GM12878 (cell line): ENCODE measurements around the gene DPP6. TPM values are rescaled to one million over a fixed set of nuclear protein-coding genes. Genes with fewer than 3 reads are reported as not detected.
A peak's percentile ranks its signal among the peaks of the same experiment; 100 is the strongest.

Experiments
- ATAC-seq: fragments of 200-7000 bp; cut with Tn5 transposase; 3 replicates; pipeline ENCODE4 v1.9.1; 2020; ENCODE audit warnings: mild to moderate bottlenecking, moderate library complexity
- BruUV-seq: library from RNA; stranded (reverse); fragments of 400-500 nt; replicated peaks from 2 replicates; lab custom pipeline; 2021; lab: Mats Ljungman, UMichigan
- CTCF ChIA-PET: fragments of 300-600 bp; sonication (Branson Sonifier 250); formaldehyde crosslinking; extraction: SDS; loops from one replicate; lab custom pipeline; 2021; ENCODE audit warnings: inconsistent platforms; lab: Yijun Ruan, JAX
- POLR2A ChIA-PET: fragments of 350-600 bp; formaldehyde crosslinking; extraction: SDS; loops from one replicate; lab custom pipeline; 2021; ENCODE audit warnings: inconsistent platforms; lab: Charles Lee
- RAD21 ChIA-PET: fragments of 300-600 bp; sonication (Branson Sonifier 250); formaldehyde crosslinking; loops from one replicate; lab custom pipeline; 2023; ENCODE audit warnings: antibody characterized with exemption; ENCODE audit not compliant: unreplicated experiment; lab: Charles Lee
- SMC1A ChIA-PET: fragments of 300-600 bp; sonication (Branson Sonifier 250); formaldehyde crosslinking; loops from one replicate; lab custom pipeline; 2023; ENCODE audit not compliant: unreplicated experiment, uncharacterized antibody; lab: Charles Lee
- DNase-seq: peaks from one replicate; pipeline ENCODE4 v3.0.0-alpha.2; 2011; ENCODE audit warnings: low read depth, low spot score
- FAIRE-seq: peaks from 3 replicates; lab custom pipeline; 2011; peaks lifted over from hg19 to GRCh38; lab: Jason Lieb, UNC
- H2AFZ ChIP-seq: 2 replicates; pipeline ENCODE4 v1.6.0; 2011; ENCODE audit warnings: low read depth, low read length, control low read depth; ENCODE audit not compliant: control insufficient read depth
- H3K27ac ChIP-seq: 2 replicates; pipeline ENCODE4 v1.5.1; 2011; ENCODE audit warnings: control low read depth; ENCODE audit not compliant: control insufficient read depth, insufficient read depth
- H3K27me3 ChIP-seq, 2 experiments: replicated peaks in 1 of 2; 2 replicates each; pipeline versions ENCODE4 v1.6.0 to v1.6.1; 2011; ENCODE audit warnings: low read length in 1 of 2; ENCODE audit not compliant: control insufficient read depth in 2 of 2, insufficient read depth in 2 of 2
- H3K36me3 ChIP-seq, 2 experiments: 2 replicates each; pipeline ENCODE4 v1.5.1; 2011; ENCODE audit warnings: low read length in 1 of 2; ENCODE audit not compliant: control insufficient read depth in 2 of 2, insufficient read depth in 2 of 2
- H3K4me1 ChIP-seq: 2 replicates; pipeline ENCODE4 v1.6.1; 2011; ENCODE audit warnings: mild to moderate bottlenecking, low read length, moderate library complexity, mixed read lengths; ENCODE audit not compliant: control insufficient read depth, insufficient read depth
- H3K4me2 ChIP-seq: 2 replicates; pipeline ENCODE4 v1.6.0; 2011; ENCODE audit warnings: control low read depth; ENCODE audit not compliant: control insufficient read depth, insufficient read depth
- H3K4me3 ChIP-seq: fragments of 200-600 bp; sonication (generic); 2 replicates; pipeline ENCODE4 v1.5.1; 2016
- H3K79me2 ChIP-seq: 2 replicates; pipeline ENCODE4 v1.6.0; 2011; ENCODE audit warnings: low read length; ENCODE audit not compliant: control insufficient read depth, insufficient read depth
- H3K9ac ChIP-seq: 2 replicates; pipeline ENCODE4 v1.8.0; 2011; ENCODE audit warnings: low read length, control low read depth, mixed read lengths; ENCODE audit not compliant: control insufficient read depth, insufficient read depth
- H3K9me3 ChIP-seq: replicated peaks from 3 replicates; pipeline ENCODE4 v1.5.1; 2011; ENCODE audit warnings: mild to moderate bottlenecking, low read length; ENCODE audit not compliant: control insufficient read depth, insufficient read depth
- H4K20me1 ChIP-seq: 2 replicates; pipeline ENCODE4 v1.6.0; 2011; ENCODE audit not compliant: control insufficient read depth, insufficient read depth
- JUNB ChIP-seq: IDR thresholded peaks from 2 replicates; pipeline ENCODE4 v1.6.1; 2016; ENCODE audit warnings: antibody characterized with exemption, mild to moderate bottlenecking
- SPI1 ChIP-seq: IDR thresholded peaks from 2 replicates; pipeline ENCODE4 v1.6.1; 2011; ENCODE audit warnings: low read depth, mild to moderate bottlenecking, low read length, moderate library complexity, borderline replicate concordance; ENCODE audit not compliant: insufficient read depth
- WGBS: methylation state at CpG from one replicate; pipeline ENCODE4 v1.1.6; 2016; ENCODE audit warnings: low lambda C conversion rate; ENCODE audit not compliant: insufficient replicate concordance, insufficient coverage; ENCODE audit errors: missing lambda C conversion rate; 5-methylcytosine and 5-hydroxymethylcytosine counted together
- in situ Hi-C: fragments of 300-500 bp; cut with MboI; formaldehyde crosslinking; loops from 9 replicates; pipeline ENCODE4 v1.14.3; 2018; ENCODE audit warnings: mixed read lengths
- intact Hi-C: fragments of 100-400 bp; cut with micrococcal nuclease; formaldehyde crosslinking; loops from one replicate; pipeline ENCODE4 v1.14.2; 2022; ENCODE audit not compliant: unreplicated experiment
- polyA plus RNA-seq, 11 experiments: library from polyadenylated mRNA; depleted of rRNA in 4 of 11; unstranded in 6 of 11; stranded (reverse) in 5 of 11; fragments of >200 nt; fragmentation: Nextera tagmentation in 4 of 11; fragmentation: Illumina TruSeq in 1 of 11; extraction: Ambion mirVana in 4 of 11; extraction: Trizol in 1 of 11; gene quantifications; 1 replicate in 1 of 11; 2 replicates in 10 of 11; pipeline versions ENCODE4 v1.2.1 to v1.2.3, GENCODE V29; 2011 to 2016; ENCODE audit warnings: inconsistent platforms in 2 of 11, missing spikeins in 2 of 11, low read depth in 1 of 11
- total RNA-seq, 4 experiments: library from RNA; depleted of rRNA in 3 of 4; stranded (reverse); fragments of >200 nt in 3 of 4; fragmentation: Illumina TruSeq in 1 of 4; extraction: Trizol in 1 of 4; gene quantifications; 2 replicates each; pipeline versions ENCODE4 v1.2.1 to v1.2.3, GENCODE V29; 2013 to 2021
- TF ChIP-seq, protein P1 (sequence below): fragments of 450-650 bp; IDR thresholded peaks from 2 replicates; pipeline ENCODE4 v1.6.1; 2017; ENCODE audit warnings: mild to moderate bottlenecking, low read depth, inconsistent platforms; ENCODE audit not compliant: poor library complexity, severe bottlenecking
- TF ChIP-seq, protein P2 (sequence below): IDR thresholded peaks from 2 replicates; pipeline ENCODE4 v1.6.1; 2012; ENCODE audit warnings: low read length, inconsistent platforms

DPP6 gene
- total and polyA plus RNA-seq, 10 of the 15 experiments (the other 5 are each of a cell fraction or from before 2014, with no cell fraction given) = not detected

DNA sequence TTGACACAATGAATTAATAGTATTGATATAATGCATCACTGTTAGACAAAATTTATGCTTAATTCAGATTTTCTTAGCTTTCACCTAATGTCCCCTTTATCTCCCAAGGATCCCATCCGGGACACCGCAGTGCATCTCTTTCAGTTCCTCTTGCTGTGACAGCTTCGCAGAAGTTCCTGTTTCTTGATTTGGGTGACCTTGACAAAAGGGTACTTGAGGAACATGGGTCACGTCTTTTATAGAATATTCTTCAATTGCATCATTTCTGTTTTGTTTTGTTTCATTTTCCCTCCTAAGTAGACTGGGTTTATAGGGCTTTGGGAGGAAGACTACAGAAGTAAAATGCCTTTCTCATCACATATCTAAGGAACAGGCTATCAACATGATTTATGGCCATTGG is 453.2 kb downstream of the DPP6 start:
- RAD21 ChIA-PET = no interaction called here
- Histone ChIP-seq H3K27me3 (no peaks in the 10 kb centered on the region), H3K79me2 (no peaks in the 10 kb centered on the region), H3K36me3 (no peaks in the 10 kb centered on the region), H3K4me1 (no peaks in the 10 kb centered on the region), H3K4me2 (no peak overlapping the region), H3K27ac (no peak overlapping the region), H3K4me3 (no peak overlapping the region), H3K9me3 (no peaks in the 10 kb centered on the region; the same call in 1 of the 3 replicates), H3K9ac (no peak overlapping the region), H2AFZ (no peak overlapping the region), H4K20me1 (no peaks in the 10 kb centered on the region)
- in situ Hi-C loops = no loop called here
- CTCF ChIA-PET = interaction anchor here (1.5 to 3.6 kb wide), 3 partner anchors 13 to 33 kb away, joined by 3 to 12 read pairs (median 5); no protein-coding TSS in a partner anchor
- no peak for FAIRE-seq
- TF ChIP-seq JUNB = no peak
- TF ChIP-seq, protein P1, sequence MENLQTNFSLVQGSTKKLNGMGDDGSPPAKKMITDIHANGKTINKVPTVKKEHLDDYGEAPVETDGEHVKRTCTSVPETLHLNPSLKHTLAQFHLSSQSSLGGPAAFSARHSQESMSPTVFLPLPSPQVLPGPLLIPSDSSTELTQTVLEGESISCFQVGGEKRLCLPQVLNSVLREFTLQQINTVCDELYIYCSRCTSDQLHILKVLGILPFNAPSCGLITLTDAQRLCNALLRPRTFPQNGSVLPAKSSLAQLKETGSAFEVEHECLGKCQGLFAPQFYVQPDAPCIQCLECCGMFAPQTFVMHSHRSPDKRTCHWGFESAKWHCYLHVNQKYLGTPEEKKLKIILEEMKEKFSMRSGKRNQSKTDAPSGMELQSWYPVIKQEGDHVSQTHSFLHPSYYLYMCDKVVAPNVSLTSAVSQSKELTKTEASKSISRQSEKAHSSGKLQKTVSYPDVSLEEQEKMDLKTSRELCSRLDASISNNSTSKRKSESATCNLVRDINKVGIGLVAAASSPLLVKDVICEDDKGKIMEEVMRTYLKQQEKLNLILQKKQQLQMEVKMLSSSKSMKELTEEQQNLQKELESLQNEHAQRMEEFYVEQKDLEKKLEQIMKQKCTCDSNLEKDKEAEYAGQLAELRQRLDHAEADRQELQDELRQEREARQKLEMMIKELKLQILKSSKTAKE = no peak
- TF ChIP-seq, protein P2, sequence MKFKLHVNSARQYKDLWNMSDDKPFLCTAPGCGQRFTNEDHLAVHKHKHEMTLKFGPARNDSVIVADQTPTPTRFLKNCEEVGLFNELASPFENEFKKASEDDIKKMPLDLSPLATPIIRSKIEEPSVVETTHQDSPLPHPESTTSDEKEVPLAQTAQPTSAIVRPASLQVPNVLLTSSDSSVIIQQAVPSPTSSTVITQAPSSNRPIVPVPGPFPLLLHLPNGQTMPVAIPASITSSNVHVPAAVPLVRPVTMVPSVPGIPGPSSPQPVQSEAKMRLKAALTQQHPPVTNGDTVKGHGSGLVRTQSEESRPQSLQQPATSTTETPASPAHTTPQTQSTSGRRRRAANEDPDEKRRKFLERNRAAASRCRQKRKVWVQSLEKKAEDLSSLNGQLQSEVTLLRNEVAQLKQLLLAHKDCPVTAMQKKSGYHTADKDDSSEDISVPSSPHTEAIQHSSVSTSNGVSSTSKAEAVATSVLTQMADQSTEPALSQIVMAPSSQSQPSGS = no peak
- TF ChIP-seq SPI1 = peak; percentile 41; the same call in 1 of the 2 replicates
- no peak for DNase-seq
- no peak for ATAC-seq
- WGBS = 2% methylated on average over 4 of the region's 4 CpGs
- SMC1A ChIA-PET = interaction anchor here (0.7 kb wide), 1 partner anchor 114 kb away, joined by 3 read pairs; no protein-coding TSS in a partner anchor
- POLR2A ChIA-PET = no interaction called here
- intact Hi-C loops = loop anchor here (10.0 kb wide), 1 partner anchor 431 kb away; no protein-coding TSS in a partner anchor
- BruUV-seq = no TSS peak
